Keratinocyte (primary cell): ENCODE results near the gene SELENOO. TPM values are rescaled to one million over a fixed set of nuclear protein-coding genes. Genes with fewer than 3 reads are reported as not detected.
A peak's percentile ranks its signal among the peaks of the same experiment; 100 is the strongest.

Experiments
- DNase-seq: peaks from one replicate; pipeline ENCODE4 v3.0.0-alpha.2; 2011; ENCODE audit warnings: low read depth, missing footprints, low spot score
- FAIRE-seq: peaks from 2 replicates; lab custom pipeline; 2011; peaks lifted over from hg19 to GRCh38; lab: Jason Lieb, UNC
- H2AFZ ChIP-seq: 2 replicates; pipeline ENCODE4 v1.6.0; 2012; ENCODE audit warnings: low read length, control low read depth, inconsistent platforms; ENCODE audit not compliant: control insufficient read depth
- H3K27ac ChIP-seq: 2 replicates; pipeline ENCODE4 v1.5.1; 2011; ENCODE audit warnings: low read length; ENCODE audit not compliant: control insufficient read depth, insufficient read depth
- H3K27me3 ChIP-seq: 3 replicates; pipeline ENCODE4 v1.6.0; 2011; ENCODE audit warnings: low read length; ENCODE audit not compliant: control insufficient read depth, insufficient read depth; ENCODE audit errors: extremely low read depth
- H3K36me3 ChIP-seq, 2 experiments: 2 replicates in 1 of 2; 3 replicates in 1 of 2; pipeline ENCODE4 v1.5.1; 2011; ENCODE audit warnings: low read length in 2 of 2, mild to moderate bottlenecking in 1 of 2; ENCODE audit not compliant: control insufficient read depth in 2 of 2, insufficient read depth in 2 of 2; ENCODE audit errors: extremely low read depth in 1 of 2
- H3K4me1 ChIP-seq: 3 replicates; pipeline ENCODE4 v1.5.1; 2011; ENCODE audit warnings: low read length; ENCODE audit not compliant: control insufficient read depth, insufficient read depth; ENCODE audit errors: extremely low read depth
- H3K4me2 ChIP-seq: 3 replicates; pipeline ENCODE4 v1.6.0; 2011; ENCODE audit warnings: low read depth, low read length; ENCODE audit not compliant: control insufficient read depth, insufficient read depth; ENCODE audit errors: extremely low read depth
- H3K4me3 ChIP-seq, 3 experiments: fragments of 200-600 bp in 1 of 3; sonication (generic) in 1 of 3; 2 replicates in 2 of 3; 3 replicates in 1 of 3; pipeline ENCODE4 v1.5.1; 2011 to 2016; ENCODE audit warnings: low read length in 3 of 3, mild to moderate bottlenecking in 3 of 3, control low read depth in 2 of 3, inconsistent platforms in 1 of 3, low read depth in 1 of 3, mixed read lengths in 1 of 3, mixed run types in 1 of 3, moderate library complexity in 1 of 3; ENCODE audit not compliant: control insufficient read depth in 2 of 3, insufficient read depth in 2 of 3; ENCODE audit errors: extremely low read depth in 1 of 3
- H3K79me2 ChIP-seq: 2 replicates; pipeline ENCODE4 v1.6.0; 2012; ENCODE audit warnings: low read length; ENCODE audit not compliant: control insufficient read depth, insufficient read depth
- H3K9ac ChIP-seq: 3 replicates; pipeline ENCODE4 v1.6.0; 2011; ENCODE audit warnings: low read length; ENCODE audit not compliant: control insufficient read depth, insufficient read depth; ENCODE audit errors: extremely low read depth
- H3K9me1 ChIP-seq: 3 replicates; pipeline ENCODE4 v1.6.0; 2011; ENCODE audit warnings: low read length; ENCODE audit not compliant: control insufficient read depth, insufficient read depth; ENCODE audit errors: extremely low read depth
- H3K9me3 ChIP-seq: 2 replicates; pipeline ENCODE4 v1.5.1; 2012; ENCODE audit warnings: low read depth, low read length; ENCODE audit not compliant: control insufficient read depth
- H4K20me1 ChIP-seq: 3 replicates; pipeline ENCODE4 v1.6.0; 2011; ENCODE audit warnings: low read length; ENCODE audit not compliant: control insufficient read depth, insufficient read depth; ENCODE audit errors: extremely low read depth
- EZH2 ChIP-seq: IDR thresholded peaks from one replicate; pipeline ENCODE4 v1.6.1; 2012; ENCODE audit warnings: inconsistent platforms, mild to moderate bottlenecking, low read length, moderate library complexity
- dilution Hi-C: fragments of 300-500 bp; cut with MboI; formaldehyde crosslinking; loops from one replicate; pipeline ENCODE4 v1.7.0; 2020; ENCODE audit warnings: low sequenced_read_pairs; ENCODE audit not compliant: extremely low pct_ligation_motif_present
- polyA plus RNA-seq, 5 experiments: library from polyadenylated mRNA; depleted of rRNA in 3 of 5; stranded (reverse) in 3 of 5; stranded (forward) in 1 of 5; unstranded in 1 of 5; fragments of >200 nt; gene quantifications; 1 replicate in 1 of 5; 2 replicates in 3 of 5; 3 replicates in 1 of 5; pipeline versions ENCODE4 v1.2.1 to v1.2.3, GENCODE V29; 2011 to 2012; ENCODE audit warnings: missing spikeins in 2 of 5, low read depth in 1 of 5, low replicate concordance in 1 of 5
- TF ChIP-seq, protein P1 (sequence below), 3 experiments: IDR thresholded peaks in 1 of 3; conservative IDR thresholded peaks in 1 of 3; optimal IDR thresholded peaks in 1 of 3; 2 replicates in 2 of 3; 3 replicates in 1 of 3; pipeline versions ENCODE3 to v1.5.1; 2011; ENCODE audit warnings: low read length in 3 of 3, mild to moderate bottlenecking in 3 of 3, moderate library complexity in 2 of 3, control low read depth in 1 of 3, inconsistent platforms in 1 of 3; ENCODE audit not compliant: insufficient read depth in 2 of 3; ENCODE audit errors: extremely low read depth in 1 of 3

SELENOO gene
- polyA plus RNA-seq, 1 donor (not counting 4 experiments of a cell fraction or from before 2014, with no cell fraction given) = 14.4 TPM

DNA sequence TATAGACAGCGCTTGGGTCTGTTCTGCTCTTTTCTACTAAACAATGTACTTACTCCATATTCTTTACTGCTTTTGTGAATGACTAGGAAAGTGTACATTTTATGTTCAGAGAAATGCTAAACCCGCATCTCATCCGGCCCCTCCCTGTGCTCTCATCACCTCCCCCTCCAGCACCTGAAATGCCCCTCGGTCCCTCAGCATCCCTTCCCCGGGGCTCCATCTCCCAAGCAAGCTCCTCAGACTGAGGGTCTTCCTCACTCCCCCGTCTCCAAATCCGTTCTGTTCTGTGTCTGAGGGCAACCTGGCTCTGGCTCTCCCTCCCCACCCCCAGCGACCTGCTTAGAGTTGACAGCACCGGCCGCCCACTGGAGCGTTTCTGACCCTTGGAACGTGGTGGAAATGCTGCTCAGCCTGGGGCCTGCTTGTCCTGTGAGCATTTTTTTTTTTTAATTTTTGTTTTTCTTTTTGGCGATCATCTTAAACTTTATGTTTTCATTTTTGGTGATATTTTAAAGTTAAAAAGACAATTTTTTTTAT, 1.4 kb downstream of the SELENOO start:
- no peaks in the 10 kb centered on the region for H3K27me3 ChIP-seq
- peak overlapping the region; percentile 75 for H3K9ac ChIP-seq
- H4K20me1 ChIP-seq = no peaks in the 10 kb centered on the region
- H3K4me1 ChIP-seq = peaks cover 11% of the 10 kb centered on the region
- peak overlapping the region; percentile 85 for H3K4me2 ChIP-seq
- peaks cover 2% of the 10 kb centered on the region for H3K9me1 ChIP-seq
- H3K79me2 ChIP-seq = peaks cover 17% of the 10 kb centered on the region
- H3K9me3 ChIP-seq = no peaks in the 10 kb centered on the region
- H3K4me3 ChIP-seq = peak overlapping the region; percentile 54 to 87 (median 75)
- H3K27ac ChIP-seq = peak overlapping the region; percentile 40
- dilution Hi-C loops = no loop called here
- FAIRE-seq (no peak), DNase-seq (no peak)
- no peak overlapping the region for H2AFZ ChIP-seq
- no peak for TF ChIP-seq EZH2
- TF ChIP-seq, protein P1, sequence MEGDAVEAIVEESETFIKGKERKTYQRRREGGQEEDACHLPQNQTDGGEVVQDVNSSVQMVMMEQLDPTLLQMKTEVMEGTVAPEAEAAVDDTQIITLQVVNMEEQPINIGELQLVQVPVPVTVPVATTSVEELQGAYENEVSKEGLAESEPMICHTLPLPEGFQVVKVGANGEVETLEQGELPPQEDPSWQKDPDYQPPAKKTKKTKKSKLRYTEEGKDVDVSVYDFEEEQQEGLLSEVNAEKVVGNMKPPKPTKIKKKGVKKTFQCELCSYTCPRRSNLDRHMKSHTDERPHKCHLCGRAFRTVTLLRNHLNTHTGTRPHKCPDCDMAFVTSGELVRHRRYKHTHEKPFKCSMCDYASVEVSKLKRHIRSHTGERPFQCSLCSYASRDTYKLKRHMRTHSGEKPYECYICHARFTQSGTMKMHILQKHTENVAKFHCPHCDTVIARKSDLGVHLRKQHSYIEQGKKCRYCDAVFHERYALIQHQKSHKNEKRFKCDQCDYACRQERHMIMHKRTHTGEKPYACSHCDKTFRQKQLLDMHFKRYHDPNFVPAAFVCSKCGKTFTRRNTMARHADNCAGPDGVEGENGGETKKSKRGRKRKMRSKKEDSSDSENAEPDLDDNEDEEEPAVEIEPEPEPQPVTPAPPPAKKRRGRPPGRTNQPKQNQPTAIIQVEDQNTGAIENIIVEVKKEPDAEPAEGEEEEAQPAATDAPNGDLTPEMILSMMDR (optimal IDR thresholded peaks at IDR 0.05 in 1 of 3, IDR thresholded peaks at IDR 0.05 in 1 of 3, conservative IDR thresholded peaks at IDR 0.05 in 1 of 3; ENCODE audit: extremely low read depth in 1 of 3, insufficient read depth in 2 of 3, low read length in 3 of 3) = no peak
- H3K36me3 ChIP-seq = peaks cover 12 to 22% of the 10 kb centered on the region in 2 experiments

DNA sequence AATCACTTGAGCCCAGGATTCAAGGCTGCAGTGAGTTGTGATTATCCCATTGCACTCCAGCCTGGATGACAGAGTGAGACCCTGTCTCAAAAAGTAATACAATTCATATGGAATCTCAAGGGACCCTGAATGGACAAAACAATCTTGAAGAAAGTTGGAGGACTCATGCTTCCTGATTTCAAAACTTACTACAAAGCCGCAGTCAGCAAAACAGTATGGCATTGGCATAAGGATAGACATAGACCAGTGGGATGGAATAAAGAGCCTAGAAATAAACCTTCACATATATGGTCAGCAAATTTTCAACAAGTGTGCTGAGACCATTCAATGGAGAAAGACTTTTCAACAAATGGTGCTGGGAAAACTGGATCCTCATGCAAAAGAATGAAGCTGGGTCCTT, 2.5 kb downstream of the SELENOO start:
- no peak overlapping the region for H2AFZ ChIP-seq
- H3K4me3 ChIP-seq = no peak overlapping the region
- no peaks in the 10 kb centered on the region for H3K9me3 ChIP-seq
- FAIRE-seq (no peak), DNase-seq (no peak)
- H3K36me3 ChIP-seq = peaks cover 15 to 21% of the 10 kb centered on the region in 2 experiments
- H4K20me1 ChIP-seq = no peaks in the 10 kb centered on the region
- TF ChIP-seq EZH2 = no peak
- TF ChIP-seq, protein P1 (optimal IDR thresholded peaks at IDR 0.05 in 1 of 3, IDR thresholded peaks at IDR 0.05 in 1 of 3, conservative IDR thresholded peaks at IDR 0.05 in 1 of 3; ENCODE audit: extremely low read depth in 1 of 3, insufficient read depth in 2 of 3, low read length in 3 of 3) = no peak
- H3K27me3 ChIP-seq = no peaks in the 10 kb centered on the region
- dilution Hi-C loops = no loop called here
- H3K79me2 ChIP-seq = peaks cover 17% of the 10 kb centered on the region
- peaks cover 11% of the 10 kb centered on the region for H3K4me1 ChIP-seq
- H3K27ac ChIP-seq = no peak overlapping the region
- peaks cover 2% of the 10 kb centered on the region for H3K9me1 ChIP-seq
- no peak overlapping the region for H3K9ac ChIP-seq
- no peak overlapping the region for H3K4me2 ChIP-seq
